HEK293T (cell line): ENCODE results near the gene AAK1.

ENCODE experiments used
- ARNT ChIP-seq: fragments of 450-650 bp; IDR thresholded peaks from 2 replicates; pipeline ENCODE4 v1.6.1; 2017; ENCODE audit warnings: mild to moderate bottlenecking
- BHLHE40 ChIP-seq: fragments of 450-650 bp; IDR thresholded peaks from 2 replicates; pipeline ENCODE4 v1.6.1; 2016; ENCODE audit warnings: mild to moderate bottlenecking, moderate library complexity, borderline replicate concordance
- CTBP1 ChIP-seq: fragments of 450-650 bp; IDR thresholded peaks from 2 replicates; pipeline ENCODE4 v1.6.1; 2016; ENCODE audit warnings: borderline replicate concordance
- ELF4 ChIP-seq: fragments of 450-650 bp; IDR thresholded peaks from 2 replicates; pipeline ENCODE4 v1.6.1; 2017; ENCODE audit warnings: antibody characterized with exemption
- FOXA1 ChIP-seq: fragments of 450-650 bp; IDR thresholded peaks from 2 replicates; pipeline ENCODE4 v1.6.1; 2016; ENCODE audit warnings: mild to moderate bottlenecking
- L3MBTL2 ChIP-seq: fragments of 450-650 bp; conservative IDR thresholded peaks from 2 replicates; pipeline ENCODE4 v1.6.1; 2016; ENCODE audit warnings: mild to moderate bottlenecking
- SP1 ChIP-seq: fragments of 450-650 bp; IDR thresholded peaks from 2 replicates; pipeline ENCODE4 v1.6.1; 2017
- SUZ12 ChIP-seq: fragments of 450-650 bp; IDR thresholded peaks from 2 replicates; pipeline ENCODE4 v1.6.1; 2016; ENCODE audit warnings: mild to moderate bottlenecking
- TARDBP ChIP-seq: fragments of 450-650 bp; IDR thresholded peaks from 2 replicates; pipeline ENCODE4 v1.6.1; 2016

- no peak for TF ChIP-seq BHLHE40
- no peak for TF ChIP-seq CTBP1
- no peak for TF ChIP-seq TARDBP
- no peak for TF ChIP-seq ELF4
- no peak for TF ChIP-seq ARNT
- no peak for TF ChIP-seq SP1
- no peak for TF ChIP-seq L3MBTL2
- TF ChIP-seq SUZ12, result no peak
- no peak for TF ChIP-seq FOXA1
Measured at GRCh38 chr2:69576880-69577279, 66.7 kb downstream of the AAK1 start.
